CD4-positive, alpha-beta T cell (primary cell): ENCODE measurements around the gene KBTBD2. TPM values are rescaled to one million over a fixed set of nuclear protein-coding genes. Genes with fewer than 3 reads are reported as not detected.
"Not testable (repeated sequence)": the region's sequence is repeated elsewhere in the genome, so short reads cannot be mapped to it uniquely, and the experiment has no call there.

Experiments used
- ATAC-seq: fragments of 200-7000 bp; cut with Tn5 transposase; one replicate; pipeline ENCODE4 v1.10.0; 2022; ENCODE audit warnings: mild to moderate bottlenecking; ENCODE audit not compliant: poor library complexity
- CTCF ChIA-PET: fragments of 350-600 bp; sonication (Branson Sonifier 250); formaldehyde crosslinking; loops from one replicate; lab custom pipeline; 2021; ENCODE audit warnings: antibody characterized with exemption, inconsistent platforms; lab: Charles Lee
- POLR2A ChIA-PET: fragments of 350-600 bp; sonication (Branson Sonifier 250); formaldehyde crosslinking; loops from one replicate; lab custom pipeline; 2021; ENCODE audit warnings: antibody characterized with exemption, inconsistent platforms; lab: Charles Lee
- DNase-seq, 14 experiments: peaks; one replicate each; pipeline ENCODE4 v3.0.0-alpha.2; 2013 to 2020; ENCODE audit warnings: mixed read lengths in 2 of 14
- H3K27ac ChIP-seq, 2 donors: one replicate each; pipeline versions ENCODE4 v1.5.1 to v1.7.0; 2013; ENCODE audit warnings: low read length in 2 of 2, low read depth in 1 of 2, mild to moderate bottlenecking in 1 of 2
- H3K27me3 ChIP-seq, 2 experiments: 1 replicate in 1 of 2; 2 replicates in 1 of 2; pipeline versions ENCODE4 v1.6.1 to v1.7.0; 2013; ENCODE audit warnings: low read length in 2 of 2, control low read depth in 1 of 2, mild to moderate bottlenecking in 1 of 2, moderate library complexity in 1 of 2; ENCODE audit not compliant: insufficient read depth in 2 of 2, control insufficient read depth in 1 of 2
- H3K36me3 ChIP-seq: one replicate; pipeline ENCODE4 v1.6.1; 2013; ENCODE audit warnings: low read length, control low read depth; ENCODE audit not compliant: insufficient read depth
- H3K4me1 ChIP-seq: one replicate; pipeline ENCODE4 v1.6.1; 2013; ENCODE audit warnings: low read length, control low read depth; ENCODE audit not compliant: insufficient read depth
- H3K4me3 ChIP-seq: one replicate; pipeline ENCODE4 v1.5.1; 2013; ENCODE audit warnings: mild to moderate bottlenecking, low read length, moderate library complexity
- H3K9me3 ChIP-seq, 2 experiments: 1 replicate in 1 of 2; 2 replicates in 1 of 2; pipeline versions ENCODE4 v1.6.1 to v1.7.0; 2013; ENCODE audit warnings: low read length in 2 of 2, mild to moderate bottlenecking in 2 of 2, control low read depth in 1 of 2, moderate library complexity in 1 of 2; ENCODE audit not compliant: control insufficient read depth in 1 of 2, insufficient read depth in 1 of 2
- H3K27ac Mint-ChIP-seq: one replicate; pipeline ENCODE4 v1.8.0; 2020; ENCODE audit warnings: mixed read lengths
- H3K27me3 Mint-ChIP-seq: one replicate; pipeline ENCODE4 v1.8.0; 2021; ENCODE audit warnings: mixed read lengths
- H3K36me3 Mint-ChIP-seq: one replicate; pipeline ENCODE4 v1.8.0; 2021; ENCODE audit warnings: low read depth, mixed read lengths
- H3K4me1 Mint-ChIP-seq: one replicate; pipeline ENCODE4 v1.8.0; 2021; ENCODE audit warnings: low read depth, mixed read lengths
- H3K4me3 Mint-ChIP-seq: one replicate; pipeline ENCODE4 v1.8.0; 2020; ENCODE audit warnings: mild to moderate bottlenecking, mixed read lengths
- H3K9me3 Mint-ChIP-seq: one replicate; pipeline ENCODE4 v1.8.0; 2020; ENCODE audit warnings: mixed read lengths
- intact Hi-C, 2 experiments: fragments of 100-400 bp; cut with DNase I in 1 of 2; cut with micrococcal nuclease in 1 of 2; formaldehyde crosslinking; loops; one replicate each; pipeline versions ENCODE4 v1.15.1 to v1.9.0; 2023 to 2025; cut with DNase I, micrococcal nuclease
- total RNA-seq, 174 experiments: library from RNA in 2 of 174; stranded (reverse) in 2 of 174; gene quantifications; one replicate each; pipeline ENCODE4 v1.2.3 and lab custom pipeline; 2021 to 2026
- TF ChIP-seq, protein P1 (sequence below): fragments of 200-600 bp; IDR thresholded peaks from one replicate; pipeline ENCODE4 v1.8.0; 2022; ENCODE audit warnings: antibody characterized with exemption, mild to moderate bottlenecking

Gene KBTBD2
- total RNA-seq, 2 experiments from 2014 or later, result 92.3 to 93.9 TPM

- intact Hi-C loops, result no loop called here
- no peaks in the 10 kb centered on the region for H3K4me1 ChIP-seq
- H3K9me3 ChIP-seq, result no peaks in the 10 kb centered on the region
- no peaks in the 10 kb centered on the region for H3K36me3 ChIP-seq
- CTCF ChIA-PET, result no interaction called here
- DNase-seq (no peak), ATAC-seq (no peak)
- Mint-ChIP-seq H3K4me1 (no peaks in the 10 kb centered on the region), H3K9me3 (no peaks in the 10 kb centered on the region), H3K27me3 (no peaks in the 10 kb centered on the region), H3K4me3 (no peak overlapping the region), H3K36me3 (no peaks in the 10 kb centered on the region), H3K27ac (no peak overlapping the region)
- H3K27me3 ChIP-seq, result no peaks in the 10 kb centered on the region
- no peak overlapping the region for H3K27ac ChIP-seq
- H3K4me3 ChIP-seq, result no peak overlapping the region
- TF ChIP-seq, protein P1, sequence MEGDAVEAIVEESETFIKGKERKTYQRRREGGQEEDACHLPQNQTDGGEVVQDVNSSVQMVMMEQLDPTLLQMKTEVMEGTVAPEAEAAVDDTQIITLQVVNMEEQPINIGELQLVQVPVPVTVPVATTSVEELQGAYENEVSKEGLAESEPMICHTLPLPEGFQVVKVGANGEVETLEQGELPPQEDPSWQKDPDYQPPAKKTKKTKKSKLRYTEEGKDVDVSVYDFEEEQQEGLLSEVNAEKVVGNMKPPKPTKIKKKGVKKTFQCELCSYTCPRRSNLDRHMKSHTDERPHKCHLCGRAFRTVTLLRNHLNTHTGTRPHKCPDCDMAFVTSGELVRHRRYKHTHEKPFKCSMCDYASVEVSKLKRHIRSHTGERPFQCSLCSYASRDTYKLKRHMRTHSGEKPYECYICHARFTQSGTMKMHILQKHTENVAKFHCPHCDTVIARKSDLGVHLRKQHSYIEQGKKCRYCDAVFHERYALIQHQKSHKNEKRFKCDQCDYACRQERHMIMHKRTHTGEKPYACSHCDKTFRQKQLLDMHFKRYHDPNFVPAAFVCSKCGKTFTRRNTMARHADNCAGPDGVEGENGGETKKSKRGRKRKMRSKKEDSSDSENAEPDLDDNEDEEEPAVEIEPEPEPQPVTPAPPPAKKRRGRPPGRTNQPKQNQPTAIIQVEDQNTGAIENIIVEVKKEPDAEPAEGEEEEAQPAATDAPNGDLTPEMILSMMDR, result no peak
- POLR2A ChIA-PET, result interaction anchor here (1.2 kb wide), 1 partner anchor 26 kb away, joined by 3 read pairs; no protein-coding TSS in a partner anchor
Measured at GRCh38 chr7:32929430-32930143, 38.0 kb upstream of the KBTBD2 start.

DNA sequence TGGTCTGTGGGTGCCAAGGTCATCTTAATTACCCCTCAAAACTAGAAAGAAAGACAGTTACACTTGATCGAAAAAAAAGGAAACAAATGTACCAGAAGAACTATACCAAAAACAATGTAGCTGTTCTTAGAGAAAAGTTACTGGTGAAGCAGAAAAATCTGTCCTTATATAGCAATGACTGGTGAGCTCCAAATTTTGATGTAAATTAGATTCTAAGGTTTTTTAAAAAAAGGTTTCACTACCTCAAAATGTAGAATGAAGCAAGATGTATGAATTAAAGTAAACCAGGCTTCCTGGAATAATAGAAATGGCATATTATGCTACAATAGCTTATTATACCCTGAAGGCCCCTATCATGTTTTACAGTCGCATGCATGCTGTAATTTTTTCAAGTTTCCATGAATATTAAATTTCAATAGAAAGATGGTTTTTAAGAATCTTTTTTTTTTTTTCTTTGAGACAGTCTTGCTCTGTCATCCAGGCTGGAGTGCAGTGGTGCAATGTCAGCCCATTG, 37.3 kb upstream of the KBTBD2 start:
- TF ChIP-seq, protein P1, result no peak

GRCh38 chr7:32921896-32922295, 30.3 kb upstream of the KBTBD2 start:
- DNase-seq, result no peak
- intact Hi-C loops, result no loop called here
- no peaks in the 10 kb centered on the region for H3K9me3 ChIP-seq
- H3K27me3 Mint-ChIP-seq, result no peaks in the 10 kb centered on the region
- H3K27ac ChIP-seq, result no peak overlapping the region
- no peaks in the 10 kb centered on the region for H3K36me3 Mint-ChIP-seq
- H3K9me3 Mint-ChIP-seq, result no peaks in the 10 kb centered on the region
- no peaks in the 10 kb centered on the region for H3K27me3 ChIP-seq
- ChIA-PET POLR2A (no interaction called here), CTCF (no interaction called here)
- H3K27ac Mint-ChIP-seq, result no peak overlapping the region
- TF ChIP-seq, protein P1, result no peak
- H3K4me1 Mint-ChIP-seq, result no peaks in the 10 kb centered on the region
- H3K4me3 ChIP-seq, result no peak overlapping the region
- no peaks in the 10 kb centered on the region for H3K4me1 ChIP-seq
- H3K36me3 ChIP-seq, result no peaks in the 10 kb centered on the region
- H3K4me3 Mint-ChIP-seq, result no peak overlapping the region
- no peak for ATAC-seq

More for the DNA sequence above, 37.3 kb upstream of the KBTBD2 start:
- Mint-ChIP-seq H3K9me3 (no peaks in the 10 kb centered on the region), H3K27me3 (no peaks in the 10 kb centered on the region), H3K36me3 (no peaks in the 10 kb centered on the region), H3K4me1 (no peaks in the 10 kb centered on the region), H3K27ac (no peak overlapping the region), H3K4me3 (no peak overlapping the region)
- ATAC-seq (no peak), DNase-seq (no peak)
- H3K36me3 ChIP-seq, result no peaks in the 10 kb centered on the region
- no peaks in the 10 kb centered on the region for H3K9me3 ChIP-seq
- ChIA-PET POLR2A (no interaction called here), CTCF (no interaction called here)
- intact Hi-C loops, result no loop called here
- no peak overlapping the region for H3K27ac ChIP-seq
- H3K27me3 ChIP-seq, result no peaks in the 10 kb centered on the region
- no peaks in the 10 kb centered on the region for H3K4me1 ChIP-seq
- H3K4me3 ChIP-seq, result no peak overlapping the region

- not testable (repeated sequence) for H3K27me3 Mint-ChIP-seq
Measured at GRCh38 chr7:32916994-32917393, 25.4 kb upstream of the KBTBD2 start.

More at GRCh38 chr7:32916994-32917393, 25.4 kb upstream of the KBTBD2 start:
- H3K4me1 Mint-ChIP-seq, DNase-seq, H3K27ac ChIP-seq, H3K9me3 ChIP-seq, H3K4me3 ChIP-seq, ATAC-seq, H3K9me3 Mint-ChIP-seq, POLR2A ChIA-PET, H3K36me3 ChIP-seq, H3K4me1 ChIP-seq, H3K27ac Mint-ChIP-seq, H3K27me3 ChIP-seq, H3K4me3 Mint-ChIP-seq, H3K36me3 Mint-ChIP-seq, intact Hi-C loops, CTCF ChIA-PET: not testable (repeated sequence)
